ENCODE data around the gene ABTB2.

- no peak for TF ChIP-seq CTCF (IDR thresholded peaks at IDR 0.05; ENCODE audit: insufficient read depth, low read length)
- no peak for TF ChIP-seq GABPA (IDR thresholded peaks at IDR 0.05; ENCODE audit: low read depth)
- no peak for TF ChIP-seq POLR2AphosphoS5 (IDR thresholded peaks at IDR 0.05; ENCODE audit: low read depth)
- no peak for TF ChIP-seq REST (IDR thresholded peaks at IDR 0.05; ENCODE audit: insufficient replicate concordance, low read depth)
These were observed 230.6 kb downstream of the ABTB2 start for GRCh38 chr11:34126959-34127848.
